GM06990 (cell line): ENCODE results near the gene GSTA5.
"Not testable (repeated sequence)": the region's sequence is repeated elsewhere in the genome, so short reads cannot be mapped to it uniquely, and the experiment has no call there.

Experiments used
- DNase-seq: peaks from one replicate; pipeline ENCODE4 v3.0.0-alpha.2; 2011; ENCODE audit not compliant: insufficient read length; ENCODE audit errors: extremely low read depth
- H3K27me3 ChIP-seq: replicated peaks from 2 replicates; pipeline ENCODE4 v1.6.0; 2011; ENCODE audit warnings: low read length; ENCODE audit not compliant: control insufficient read depth, insufficient read depth
- H3K36me3 ChIP-seq: 2 replicates; pipeline ENCODE4 v1.5.1; 2011; ENCODE audit warnings: low read length; ENCODE audit not compliant: control insufficient read depth, insufficient read depth
- H3K4me3 ChIP-seq: replicated peaks from 2 replicates; pipeline ENCODE4 v1.5.1; 2011; ENCODE audit warnings: low read depth, mild to moderate bottlenecking, control low read depth, low read length
- TF ChIP-seq, protein P1 (sequence below): IDR thresholded peaks from 2 replicates; pipeline ENCODE4 v1.5.1; 2011; ENCODE audit warnings: low read length, control low read depth, mild to moderate bottlenecking, inconsistent platforms; ENCODE audit not compliant: insufficient read depth, poor library complexity, severe bottlenecking

The GSTA5 gene

GRCh38 chr6:52877786-52878185 lies 37.2 kb upstream of the GSTA5 start:
- Histone ChIP-seq H3K36me3 (no peaks in the 10 kb centered on the region), H3K27me3 (no peaks in the 10 kb centered on the region; the same call in 1 of the 2 replicates), H3K4me3 (no peak overlapping the region)
- TF ChIP-seq, protein P1, sequence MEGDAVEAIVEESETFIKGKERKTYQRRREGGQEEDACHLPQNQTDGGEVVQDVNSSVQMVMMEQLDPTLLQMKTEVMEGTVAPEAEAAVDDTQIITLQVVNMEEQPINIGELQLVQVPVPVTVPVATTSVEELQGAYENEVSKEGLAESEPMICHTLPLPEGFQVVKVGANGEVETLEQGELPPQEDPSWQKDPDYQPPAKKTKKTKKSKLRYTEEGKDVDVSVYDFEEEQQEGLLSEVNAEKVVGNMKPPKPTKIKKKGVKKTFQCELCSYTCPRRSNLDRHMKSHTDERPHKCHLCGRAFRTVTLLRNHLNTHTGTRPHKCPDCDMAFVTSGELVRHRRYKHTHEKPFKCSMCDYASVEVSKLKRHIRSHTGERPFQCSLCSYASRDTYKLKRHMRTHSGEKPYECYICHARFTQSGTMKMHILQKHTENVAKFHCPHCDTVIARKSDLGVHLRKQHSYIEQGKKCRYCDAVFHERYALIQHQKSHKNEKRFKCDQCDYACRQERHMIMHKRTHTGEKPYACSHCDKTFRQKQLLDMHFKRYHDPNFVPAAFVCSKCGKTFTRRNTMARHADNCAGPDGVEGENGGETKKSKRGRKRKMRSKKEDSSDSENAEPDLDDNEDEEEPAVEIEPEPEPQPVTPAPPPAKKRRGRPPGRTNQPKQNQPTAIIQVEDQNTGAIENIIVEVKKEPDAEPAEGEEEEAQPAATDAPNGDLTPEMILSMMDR = no peak
- no peak for DNase-seq

- no peak for DNase-seq
- Histone ChIP-seq H3K36me3 (no peaks in the 10 kb centered on the region), H3K4me3 (no peak overlapping the region), H3K27me3 (no peaks in the 10 kb centered on the region; the same call in 1 of the 2 replicates)
- TF ChIP-seq, protein P1 = no peak
Measured at GRCh38 chr6:52877168-52877567, 36.6 kb upstream of the GSTA5 start.

DNA sequence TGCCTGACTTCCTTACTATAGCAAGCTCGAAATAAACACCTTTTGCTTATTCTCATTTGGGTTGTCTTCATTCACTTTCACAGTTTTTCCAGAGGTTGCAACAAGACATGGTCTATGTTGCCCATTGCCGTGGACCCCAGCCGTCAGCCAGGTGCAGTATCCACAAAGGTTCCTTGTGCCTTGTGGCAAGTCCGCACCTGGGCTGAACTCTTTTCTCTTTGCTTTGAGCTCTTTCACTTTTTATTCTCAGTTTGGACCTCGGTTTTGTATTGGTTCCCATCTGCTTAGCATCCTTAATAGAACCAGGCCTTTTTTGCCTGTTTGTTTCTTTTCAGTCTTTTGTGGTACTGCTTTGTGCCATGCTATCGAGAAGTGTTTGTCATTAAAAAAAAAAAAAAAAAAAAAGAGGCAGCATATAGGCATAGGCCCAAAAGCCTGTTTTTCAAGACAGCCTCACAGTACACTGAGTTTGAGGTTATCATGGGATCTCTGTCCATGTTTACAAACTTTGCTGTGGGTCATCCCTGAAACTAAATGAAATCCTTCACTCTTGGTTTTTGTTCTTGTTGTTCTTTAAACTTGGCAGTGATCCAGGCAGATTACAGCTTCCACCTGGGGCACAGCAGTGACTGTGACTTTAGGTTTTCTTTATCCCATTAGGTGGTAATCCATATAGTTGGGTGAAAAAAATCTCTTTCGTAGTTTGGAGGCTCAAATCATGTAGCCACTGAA lies 35.6 kb upstream of the GSTA5 start:
- Histone ChIP-seq H3K4me3 (no peak overlapping the region), H3K36me3 (no peaks in the 10 kb centered on the region), H3K27me3 (no peaks in the 10 kb centered on the region; the same call in 1 of the 2 replicates)
- TF ChIP-seq, protein P1 = no peak
- no peak for DNase-seq

- no peak for DNase-seq
- TF ChIP-seq, protein P1 = no peak
- Histone ChIP-seq H3K4me3 (no peak overlapping the region), H3K27me3 (no peaks in the 10 kb centered on the region), H3K36me3 (no peaks in the 10 kb centered on the region)
Measured at GRCh38 chr6:52872031-52872430, 31.4 kb upstream of the GSTA5 start.

- TF ChIP-seq, protein P1 = no peak
- H3K36me3 ChIP-seq = no peaks in the 10 kb centered on the region
- DNase-seq = no peak
- no peaks in the 10 kb centered on the region for H3K27me3 ChIP-seq
- H3K4me3 ChIP-seq = no peak overlapping the region
Measured at GRCh38 chr6:52871621-52872020, 31.0 kb upstream of the GSTA5 start.

DNA sequence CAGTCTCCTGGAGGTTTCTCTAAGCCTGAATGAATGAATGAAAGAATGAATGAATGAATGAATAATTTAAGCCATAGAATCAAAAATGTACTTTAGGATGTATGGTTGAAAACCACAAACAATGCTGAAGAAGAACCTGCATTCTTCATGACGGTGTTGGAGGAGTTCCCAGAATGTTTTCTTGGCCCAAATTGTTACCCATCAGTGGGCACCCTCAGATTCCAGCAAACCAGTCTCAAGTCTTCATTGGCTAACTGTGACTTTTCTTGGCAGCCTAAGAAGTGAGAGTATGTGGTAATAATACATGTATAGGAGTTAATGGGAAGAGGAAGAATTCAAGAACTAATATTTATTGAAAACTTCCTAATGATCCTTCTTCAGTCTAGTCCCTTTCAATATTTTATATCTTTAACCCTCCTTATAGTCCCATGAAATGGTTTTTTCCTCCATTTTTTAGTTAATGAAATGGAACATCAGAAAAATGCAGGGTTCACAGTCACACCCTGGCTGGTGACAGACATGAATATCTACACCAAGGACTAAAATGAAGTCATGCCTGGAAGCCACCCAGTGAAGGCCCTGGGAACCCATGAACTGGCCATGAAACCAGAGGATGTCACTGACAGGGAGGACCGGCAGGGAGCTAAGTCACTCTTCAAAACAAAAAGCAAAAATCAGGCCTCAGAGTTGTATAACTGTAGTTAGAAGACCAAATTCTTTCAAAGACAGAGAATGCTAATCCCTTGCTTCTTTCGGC lies 29.9 kb upstream of the GSTA5 start:
- H3K4me3 ChIP-seq, H3K27me3 ChIP-seq, DNase-seq, H3K36me3 ChIP-seq: not testable (repeated sequence)

DNA sequence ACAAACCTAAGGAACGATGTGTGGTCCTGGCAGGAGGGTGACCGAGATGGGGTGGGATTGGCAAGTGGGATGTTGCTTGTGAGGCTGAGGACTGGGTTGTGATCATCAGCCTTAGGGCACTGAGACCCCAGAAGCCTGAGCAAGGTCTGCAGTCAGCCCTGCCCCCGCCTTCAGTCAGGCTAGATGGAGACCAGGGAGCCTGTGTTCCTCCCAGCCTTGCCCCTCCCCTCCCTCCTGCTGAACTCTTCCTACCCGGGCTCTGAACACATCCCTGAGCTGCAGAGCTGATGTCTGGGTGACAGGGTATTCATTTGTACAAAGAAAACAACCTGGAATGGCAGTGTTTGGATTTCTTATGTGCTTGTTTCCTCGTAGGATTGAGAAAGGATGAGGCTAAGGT lies 28.3 kb upstream of the GSTA5 start:
- DNase-seq, H3K36me3 ChIP-seq, H3K4me3 ChIP-seq, H3K27me3 ChIP-seq: not testable (repeated sequence)
